Hypothalamus (tissue), 51 donors: ENCODE measurements around the gene PTPRN2.
A peak's percentile ranks its signal among the peaks of the same experiment; 100 is the strongest.
"Not testable (repeated sequence)": the region's sequence is repeated elsewhere in the genome, so short reads cannot be mapped to it uniquely, and the experiment has no call there.

Experiments used
- DNase-seq, 51 donors: peaks; one replicate each; lab custom pipeline; 2025; lab: John Stamatoyannopoulos, UW

The PTPRN2 gene

DNA sequence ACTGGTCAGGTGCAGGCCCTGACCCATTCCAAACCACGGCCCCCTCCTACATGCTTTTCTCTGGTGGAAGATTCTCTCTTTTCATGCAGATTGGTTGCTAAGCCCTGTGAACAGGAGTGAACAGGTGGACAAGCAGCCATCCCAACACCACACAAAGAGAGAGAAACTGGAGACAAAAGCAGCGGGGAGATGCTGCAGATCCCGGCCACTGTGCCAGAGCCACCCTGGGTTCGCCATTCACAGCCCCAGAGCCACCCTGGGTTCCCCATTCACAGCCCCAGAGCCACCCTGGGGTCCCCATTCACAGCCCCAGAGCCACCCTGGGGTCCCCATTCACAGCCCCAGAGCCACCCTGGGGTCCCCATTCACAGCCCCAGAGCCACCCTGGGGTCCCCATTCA lies 239.6 kb downstream of the PTPRN2 start:
- not testable (repeated sequence) for DNase-seq

DNA sequence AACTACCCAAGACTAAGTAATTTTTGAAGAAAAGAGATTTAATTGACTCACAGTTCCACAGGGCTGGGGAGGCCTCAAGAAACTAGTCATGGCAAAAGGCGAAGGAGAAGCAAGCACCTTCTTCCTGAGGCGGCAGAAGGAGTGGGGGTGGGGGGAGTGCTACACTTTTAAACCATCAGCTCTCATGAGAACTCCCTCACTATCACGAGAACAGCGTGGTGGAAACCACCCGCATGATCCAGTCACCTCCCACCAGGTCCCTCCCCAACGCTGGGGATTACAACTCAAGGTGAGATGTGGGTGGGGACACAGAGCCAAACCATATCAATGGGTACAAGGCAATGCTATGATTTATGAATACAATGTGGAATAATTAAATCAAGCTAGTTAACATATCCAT lies 241.9 kb downstream of the PTPRN2 start:
- no peak for DNase-seq

DNA sequence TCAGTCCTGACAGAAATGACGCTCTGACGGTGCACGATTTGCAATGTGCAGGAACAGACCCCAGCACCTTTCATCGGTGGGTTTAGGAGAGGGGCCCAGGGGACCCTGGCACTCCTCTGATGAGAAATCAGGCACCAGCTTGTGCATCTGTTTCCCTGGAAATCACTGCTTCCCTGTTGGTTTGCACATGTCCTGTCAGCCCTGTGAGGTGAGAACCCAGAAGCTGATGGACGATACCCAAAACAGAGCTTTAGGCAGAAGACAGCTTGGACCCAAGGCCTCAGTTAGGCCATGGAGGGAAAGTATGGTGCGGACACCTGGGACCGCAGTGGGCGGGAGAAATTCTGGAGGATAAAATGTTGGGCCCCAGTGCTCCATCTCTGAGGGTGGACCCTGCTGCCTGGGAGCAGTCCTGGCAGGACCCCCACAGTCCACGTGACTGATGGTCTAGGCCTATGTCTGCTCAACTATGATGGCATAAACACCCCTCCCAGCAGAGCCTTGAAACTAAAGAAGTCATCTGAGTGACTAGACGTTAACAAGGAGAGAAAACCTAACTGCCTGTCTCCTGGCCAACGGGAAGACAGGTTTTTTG lies 242.8 kb downstream of the PTPRN2 start:
- DNase-seq, result no peak

DNA sequence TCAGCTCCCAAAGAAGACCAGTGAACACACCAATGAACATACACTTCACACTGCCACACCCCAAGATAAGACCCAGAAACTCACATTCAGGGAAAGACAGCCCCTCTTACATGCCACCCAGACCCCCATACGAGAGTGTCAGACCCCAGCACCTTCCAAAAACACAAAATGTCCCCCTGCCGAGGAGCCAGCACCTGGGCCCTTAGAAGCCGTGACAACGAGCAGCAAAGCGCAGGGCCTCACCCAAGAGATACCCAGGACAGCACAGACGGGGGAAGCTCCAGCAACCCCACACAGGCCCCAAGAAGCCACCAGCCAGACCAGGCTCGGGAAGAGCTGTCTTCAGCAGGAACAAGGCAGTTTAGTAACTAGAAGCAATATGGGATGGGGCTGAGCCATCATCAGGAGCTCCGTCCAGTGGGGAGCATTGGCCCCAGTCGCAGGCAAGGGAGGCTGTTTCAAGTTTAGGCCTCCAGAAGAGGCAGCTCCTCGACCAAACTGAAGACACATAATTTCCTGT lies 243.6 kb downstream of the PTPRN2 start:
- no peak for DNase-seq

DNA sequence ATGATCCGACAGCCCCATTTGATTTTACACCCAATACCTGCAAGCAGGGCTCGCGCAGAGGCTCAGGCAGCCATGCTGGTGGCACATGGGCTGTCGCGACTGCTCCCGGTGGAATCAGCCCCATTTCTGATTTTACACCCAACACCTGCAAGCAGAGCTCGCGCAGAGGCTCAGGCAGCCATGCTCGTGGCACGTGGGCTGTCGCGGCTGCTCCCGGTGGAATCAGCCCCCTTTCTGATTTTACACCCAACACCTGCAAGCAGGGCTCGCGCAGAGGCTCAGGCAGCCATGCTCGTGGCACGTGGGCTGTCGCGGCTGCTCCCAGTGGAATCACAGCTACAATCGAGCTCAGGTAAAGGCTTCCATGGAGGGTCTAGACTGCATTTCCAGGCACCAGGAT lies 244.1 kb downstream of the PTPRN2 start:
- DNase-seq, result no peak

DNA sequence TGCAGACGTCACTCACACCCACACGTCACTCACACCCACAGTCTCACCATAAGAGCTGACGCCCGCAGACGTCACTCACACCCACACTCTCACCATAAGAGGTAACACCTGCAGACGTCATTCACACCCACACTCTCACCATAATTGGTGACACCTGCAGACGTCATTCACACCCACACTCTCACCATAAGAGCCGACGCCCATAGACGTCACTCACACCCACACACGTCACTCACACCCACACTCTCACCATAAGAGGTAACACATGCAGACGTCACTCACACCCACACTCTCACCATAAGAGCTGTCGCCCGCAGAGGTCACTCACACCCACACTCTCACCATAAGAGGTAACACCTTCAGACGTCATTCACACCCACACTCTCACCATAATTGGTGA lies 246.5 kb downstream of the PTPRN2 start:
- DNase-seq, result not testable (repeated sequence)

DNA sequence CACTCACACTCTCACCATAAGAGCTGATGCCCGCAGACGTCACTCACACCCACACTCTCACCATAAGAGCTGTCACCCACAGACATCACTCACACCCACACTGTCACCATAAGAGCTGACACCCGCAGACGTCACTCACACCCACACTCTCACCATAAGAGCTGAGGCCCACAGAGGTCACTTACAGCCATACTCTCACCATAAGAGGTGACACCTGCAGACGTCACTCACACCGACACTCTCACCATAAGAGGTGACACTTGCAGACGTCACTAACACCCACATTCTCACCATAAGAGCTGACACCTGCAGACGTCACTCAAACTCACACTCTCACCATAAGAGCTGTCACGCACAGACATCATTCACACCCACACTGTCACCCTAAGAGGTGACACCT lies 250.7 kb downstream of the PTPRN2 start:
- DNase-seq, result not testable (repeated sequence)

DNA sequence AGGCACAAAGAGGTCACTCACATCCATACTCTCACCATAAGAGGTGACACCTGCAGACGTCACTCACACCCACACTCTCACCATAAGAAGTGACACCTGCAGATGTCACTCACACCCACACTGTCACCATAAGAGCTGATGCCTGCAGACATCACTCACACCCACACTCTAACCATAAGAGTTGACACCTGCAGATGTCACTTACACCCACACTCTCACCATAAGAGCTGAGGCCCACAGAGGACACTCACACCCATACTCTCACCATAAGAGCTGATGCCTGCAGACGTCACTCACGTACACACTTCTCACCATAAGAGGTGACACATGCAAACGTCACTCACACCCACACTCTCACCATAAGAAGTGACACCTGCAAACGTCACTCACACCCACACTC lies 255.1 kb downstream of the PTPRN2 start:
- not testable (repeated sequence) for DNase-seq

DNA sequence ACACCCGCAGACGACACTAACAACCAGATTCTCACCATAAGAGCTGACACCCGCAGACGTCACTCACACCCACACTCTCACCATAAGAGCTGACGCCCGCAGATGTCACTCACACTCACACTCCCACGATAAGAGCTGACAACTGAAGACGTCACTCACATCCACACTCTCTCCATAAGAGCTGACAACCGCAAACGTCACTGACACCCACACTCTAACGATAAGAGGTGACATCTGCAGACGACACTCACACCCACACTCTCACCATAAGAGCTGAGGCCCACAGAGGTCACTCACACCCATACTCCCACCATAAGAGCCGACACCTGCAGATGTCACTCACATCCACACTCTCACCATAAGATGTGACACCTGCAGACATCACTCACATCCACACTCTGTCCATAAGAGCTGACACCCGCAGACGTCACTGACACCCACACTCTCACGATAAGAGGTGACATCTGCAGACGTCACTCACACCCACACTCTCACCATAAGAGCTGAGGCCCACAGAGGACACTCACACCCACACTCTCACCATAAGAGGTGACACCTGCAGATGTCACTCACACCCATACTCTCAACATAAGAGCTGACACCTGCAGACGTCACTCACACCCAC lies 255.7 kb downstream of the PTPRN2 start:
- not testable (repeated sequence) for DNase-seq

DNA sequence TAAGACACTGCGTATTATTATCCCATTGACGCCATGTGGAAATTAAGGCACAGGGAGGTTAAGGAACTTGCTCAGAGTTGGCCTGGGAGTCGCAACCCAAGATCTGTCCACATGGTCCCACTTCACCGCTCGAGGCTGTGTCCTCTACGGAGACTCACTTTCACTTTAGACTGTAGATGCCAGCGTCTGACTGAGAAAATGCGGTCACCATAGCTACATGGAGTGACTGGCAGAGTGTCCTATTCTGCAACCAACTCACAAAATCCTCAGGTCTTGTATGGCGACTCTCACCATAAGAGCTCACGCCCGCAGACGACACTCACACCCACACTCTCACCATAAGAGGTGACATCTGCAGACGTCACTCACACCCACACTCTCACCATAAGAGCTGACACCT lies 257.9 kb downstream of the PTPRN2 start:
- peak in 2 of 51 donors; percentile 22 to 23 for DNase-seq

DNA sequence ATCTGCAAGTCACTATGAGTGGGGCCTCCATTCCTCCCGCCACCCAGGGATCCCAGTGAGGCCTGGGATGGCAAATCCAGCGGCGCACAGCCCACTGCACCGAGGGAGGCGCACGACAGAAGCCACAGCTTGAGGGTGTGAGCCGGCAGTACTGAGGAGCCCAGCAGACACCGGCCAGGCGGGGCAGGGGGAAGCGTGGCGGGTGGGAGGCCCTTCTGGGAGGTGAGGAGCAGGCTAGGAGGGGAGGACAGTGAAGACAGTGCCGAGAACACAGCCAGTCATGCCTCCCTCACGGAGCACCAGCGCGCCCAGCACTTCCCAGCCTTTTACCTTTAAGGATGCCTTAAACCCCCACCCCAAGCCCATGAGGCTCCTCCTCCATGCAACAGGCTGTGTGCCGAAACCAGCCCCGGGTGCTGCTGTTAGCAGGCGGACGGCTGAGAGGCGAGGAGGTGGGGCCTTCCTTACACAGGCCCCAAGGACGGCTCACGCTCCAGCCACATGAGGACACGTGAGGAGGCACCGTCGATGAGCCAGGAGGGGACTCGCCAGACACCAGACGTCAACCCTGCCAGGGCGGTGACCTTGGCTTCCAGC lies 258.5 kb downstream of the PTPRN2 start:
- no peak for DNase-seq

DNA sequence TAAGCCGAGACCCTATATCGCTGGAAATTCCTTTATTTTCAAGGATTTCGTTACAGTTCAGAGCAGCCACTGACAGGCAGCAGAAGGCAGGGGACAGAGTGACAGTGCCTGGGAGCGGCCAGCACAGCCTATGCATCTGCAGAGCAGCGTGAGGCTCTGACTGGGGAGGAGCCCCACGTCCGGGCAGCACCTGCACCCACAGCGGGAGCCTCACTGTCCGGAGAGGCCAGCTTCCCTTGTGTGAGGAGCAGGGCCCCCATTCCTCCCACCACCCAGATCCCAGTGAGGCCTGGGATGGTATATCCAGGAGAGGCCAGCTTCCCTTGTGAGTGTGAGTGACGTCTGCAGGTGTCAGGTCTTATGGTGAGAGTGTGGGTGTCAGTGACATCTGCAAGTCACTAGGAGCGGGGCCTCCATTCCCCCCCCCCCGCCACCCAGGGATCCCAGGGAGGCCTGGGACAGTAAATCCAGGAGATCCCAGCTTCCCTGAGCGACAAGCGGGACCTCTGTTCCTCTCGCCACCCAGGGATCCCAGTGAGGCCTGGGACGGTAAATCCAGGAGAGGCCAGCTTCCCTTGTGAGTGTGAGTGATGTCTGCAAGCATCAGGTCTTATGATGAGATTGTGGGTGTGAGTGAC lies 259.1 kb downstream of the PTPRN2 start:
- DNase-seq, result no peak

DNA sequence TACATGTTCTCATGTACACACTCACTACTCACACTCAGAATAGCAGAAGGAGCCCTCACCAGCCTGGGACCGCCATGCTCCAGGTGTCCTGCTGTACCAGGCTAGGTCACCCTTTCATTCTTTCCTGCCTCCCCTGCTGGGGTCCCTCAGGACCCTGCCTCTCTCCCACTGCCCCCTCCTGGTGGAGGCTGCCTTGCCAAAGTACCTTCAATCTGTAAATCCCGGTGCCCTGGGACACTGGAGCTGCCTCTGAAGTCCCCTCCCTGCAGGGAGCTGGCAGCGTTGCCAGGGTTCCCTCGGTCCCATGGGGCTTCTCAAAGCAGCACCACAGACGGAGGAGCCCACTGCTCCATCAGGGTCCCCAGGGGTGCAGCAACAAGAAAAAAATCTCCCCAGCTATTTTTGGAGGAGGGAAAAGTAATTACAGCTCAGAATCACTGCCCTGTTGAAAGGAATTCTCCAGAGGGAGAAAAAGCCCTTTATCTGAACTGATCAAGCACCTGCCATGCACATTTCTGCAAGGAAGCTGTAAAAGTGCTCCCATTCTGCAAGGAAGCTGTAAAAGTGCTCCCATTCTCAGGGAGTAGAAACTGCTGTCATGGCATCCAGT lies 259.9 kb downstream of the PTPRN2 start:
- no peak for DNase-seq

DNA sequence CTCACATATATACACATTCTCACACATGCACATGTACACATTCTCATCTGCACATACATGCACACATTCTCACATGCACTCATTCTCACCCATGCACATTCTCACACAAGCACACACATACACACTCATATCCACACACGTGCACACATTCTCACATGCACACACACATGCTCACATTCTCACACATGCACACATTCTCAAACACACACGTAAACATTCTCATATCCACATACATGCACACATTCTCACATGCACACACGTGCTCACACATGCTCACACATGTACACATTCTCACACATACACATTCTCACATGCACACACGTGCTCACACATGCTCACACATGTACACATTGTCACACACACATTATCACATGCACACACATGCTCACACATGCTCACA lies 260.6 kb downstream of the PTPRN2 start:
- DNase-seq, result no peak

DNA sequence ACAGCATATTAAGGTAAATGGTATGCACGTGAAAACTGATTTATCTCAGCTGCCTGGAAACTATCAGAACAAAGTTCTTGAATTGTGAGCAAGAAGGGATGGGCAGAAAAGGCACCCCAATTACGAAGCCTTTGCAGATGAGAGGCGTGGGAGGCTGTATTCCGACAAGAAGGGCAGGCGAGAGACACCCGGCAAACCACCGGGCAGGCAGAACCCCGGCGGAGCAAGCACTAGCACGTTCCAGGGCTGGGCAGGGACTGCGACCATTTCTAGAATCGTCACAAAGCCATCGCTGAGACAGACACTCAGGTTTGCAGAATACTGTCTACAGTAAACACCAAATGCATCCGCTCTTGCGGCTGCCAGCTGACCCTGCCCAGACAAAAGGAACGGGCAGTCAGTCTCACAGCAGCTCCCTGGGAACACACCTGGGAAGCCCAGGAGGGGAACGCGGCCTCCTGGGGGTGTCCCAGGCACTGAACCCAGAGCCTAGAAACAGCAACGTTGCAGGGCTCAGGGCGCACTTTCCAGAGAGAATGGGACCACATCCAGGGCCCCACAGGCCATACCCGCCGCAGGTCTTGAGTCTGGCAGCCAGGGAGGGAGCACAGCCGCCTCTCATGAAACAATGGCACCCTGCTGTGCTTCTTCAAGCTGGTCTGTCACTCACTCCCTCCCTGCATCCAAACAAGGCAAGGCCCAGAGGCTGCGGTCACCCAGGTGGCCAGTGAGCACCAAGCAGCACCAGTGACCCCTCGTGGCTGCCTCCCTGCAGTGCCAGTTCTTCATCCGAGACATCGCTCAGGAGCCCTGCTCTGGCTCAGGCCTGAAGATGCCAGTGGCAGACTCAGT lies 261.9 kb downstream of the PTPRN2 start:
- peak in 30 of 51 donors; percentile 6 to 71 (median 44) for DNase-seq

DNA sequence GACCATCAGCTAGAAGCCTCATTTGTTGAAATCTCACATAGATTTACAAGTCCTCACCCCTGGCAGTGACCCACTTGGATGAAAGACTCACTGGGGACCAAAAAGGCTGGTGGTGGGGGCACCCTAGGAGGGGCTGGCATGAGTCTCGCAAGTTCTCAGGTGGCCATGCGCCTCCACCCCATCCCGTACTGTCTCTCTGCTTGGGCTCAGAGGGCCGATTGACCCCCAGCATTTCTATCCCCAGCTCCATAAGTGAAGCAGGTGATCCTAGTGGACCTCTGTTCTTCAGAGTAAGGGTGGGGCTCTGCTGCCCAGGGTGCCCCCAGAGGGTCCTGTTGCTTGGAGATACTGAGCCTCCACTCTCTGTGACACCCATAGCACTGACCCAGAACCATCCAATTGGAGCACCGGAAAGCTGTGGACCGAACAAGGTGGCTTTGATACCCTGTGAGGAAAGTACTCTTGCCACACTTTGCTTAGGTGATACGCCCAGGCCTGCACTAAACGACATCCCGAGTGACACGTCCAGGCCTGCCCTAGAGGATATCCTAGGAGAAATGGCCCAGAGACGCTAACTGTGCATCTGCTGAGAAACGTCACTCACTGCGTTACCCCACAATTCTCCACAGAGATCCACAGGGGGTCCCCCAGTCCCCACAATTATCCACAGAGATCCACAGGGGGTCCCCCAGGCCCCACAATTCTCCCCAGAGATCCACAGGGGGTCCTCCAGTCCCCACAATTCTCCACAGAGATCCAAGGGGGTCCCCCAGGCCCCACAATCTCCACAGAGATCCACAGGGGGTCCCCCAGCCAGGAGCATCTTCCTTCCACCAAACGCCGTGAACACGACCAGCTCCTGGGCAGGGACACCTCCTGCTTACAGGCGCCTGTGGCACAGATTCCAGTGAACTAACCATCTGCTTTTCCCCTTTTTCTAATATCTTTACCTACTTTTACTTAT lies 262.9 kb downstream of the PTPRN2 start:
- no peak for DNase-seq

DNA sequence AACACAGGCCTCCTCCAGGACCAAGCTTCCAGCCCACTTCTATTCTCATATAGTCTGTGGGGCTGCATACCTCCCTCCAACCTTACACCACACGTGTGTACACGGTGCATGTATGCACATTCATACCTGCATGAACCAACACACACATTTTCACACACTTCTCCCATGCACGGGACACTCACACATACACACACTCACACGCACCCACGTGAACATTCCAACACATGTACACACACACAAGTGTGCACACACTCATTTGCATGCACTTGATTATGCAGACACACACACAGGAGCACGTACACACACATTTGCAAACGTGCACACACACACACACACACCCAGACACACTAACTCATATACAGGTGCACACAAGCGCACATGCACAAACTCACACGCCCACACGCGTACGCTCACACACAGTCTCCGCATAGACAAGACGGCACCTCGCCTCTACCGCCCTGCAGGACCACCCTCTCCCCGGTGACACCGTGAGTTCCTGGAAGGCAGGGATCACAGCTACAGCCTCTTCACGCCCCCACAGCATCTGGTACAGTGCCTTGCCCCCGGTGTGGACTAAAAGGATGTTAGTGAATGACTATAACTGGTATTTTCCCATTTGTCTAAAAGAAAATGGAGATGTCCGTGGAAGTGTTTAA lies 263.8 kb downstream of the PTPRN2 start:
- no peak for DNase-seq
